ENCODE data around the gene PPM1J. TPM values are rescaled to one million over a fixed set of nuclear protein-coding genes. Genes with fewer than 3 reads are reported as not detected.

Gene PPM1J
- total RNA-seq, 1 experiment from 2014 or later: 0.59 TPM

Other genes starting within 250 kb of the PPM1J start
- gene WNT2B, start 206.4 kb downstream of the PPM1J start, total RNA-seq (2014; rRNA removed; shearing (Covaris generic)): 0.02 TPM in 1 of 2 replicates, not detected in the other
- 19.3 and 23.3 TPM in 2 replicates for gene ST7L, start 96.2 kb downstream of the PPM1J start, total RNA-seq (2014; rRNA removed; shearing (Covaris generic))
- gene CAPZA1, start 95.5 kb downstream of the PPM1J start, total RNA-seq (2014; rRNA removed; shearing (Covaris generic)): 240 and 250 TPM in 2 replicates
- 41.5 and 58.9 TPM in 2 replicates for gene MOV10, start 40.7 kb downstream of the PPM1J start, total RNA-seq (2014; rRNA removed; shearing (Covaris generic))
- 325 and 423 TPM in 2 replicates for gene RHOC, start 8.2 kb downstream of the PPM1J start, total RNA-seq (2014; rRNA removed; shearing (Covaris generic))
- gene SLC16A1, start 240.9 kb upstream of the PPM1J start, total RNA-seq (2014; rRNA removed; shearing (Covaris generic)): 113 and 130 TPM in 2 replicates